ENCODE measurements around the gene LYST. TPM values are rescaled to one million over a fixed set of nuclear protein-coding genes. Genes with fewer than 3 reads are reported as not detected.

The LYST gene
- polyA plus RNA-seq, 3 donors: 46.3 to 128 (median 67.9) TPM

- Histone ChIP-seq H3K9ac (ENCODE audit: insufficient read depth, low read length, poor library complexity, severe bottlenecking) (peak overlapping the region; percentile 96), H3K79me2 (ENCODE audit: insufficient read depth, low read length) (peaks cover 92% of the 10 kb centered on the region), H3K4me2 (replicated peaks; ENCODE audit: extremely low read depth, low read length, poor library complexity, severe bottlenecking) (peak overlapping the region; percentile 93), H3K4me1 (ENCODE audit: control insufficient read depth in 1 of 2, insufficient read depth in 2 of 2, low read length in 2 of 2) (peaks cover 72 to 81% of the 10 kb centered on the region in 2 donors), H3K36me3 (replicated peaks in 1 of 2; ENCODE audit: control insufficient read depth in 1 of 2, insufficient read depth in 2 of 2, low read length in 2 of 2) (peaks cover 0 to 9% of the 10 kb centered on the region in 2 donors), H3K9me3 (replicated peaks in 1 of 2; ENCODE audit: control insufficient read depth in 1 of 2, insufficient read depth in 1 of 2, low read length in 2 of 2) (no peaks in the 10 kb centered on the region), H3K27me3 (ENCODE audit: control insufficient read depth in 2 of 2, insufficient read depth in 2 of 2, low read length in 2 of 2) (no peaks in the 10 kb centered on the region), H3K4me3 (replicated peaks in 1 of 3; ENCODE audit: low read depth in 2 of 3, low read length in 3 of 3) (peak overlapping the region; percentile 86 to 99 (median 93)), H2AFZ (ENCODE audit: insufficient read depth, low read depth, low read length, poor library complexity, severe bottlenecking) (no peak overlapping the region), H3K27ac (ENCODE audit: low read depth in 1 of 2, low read length in 2 of 2) (peak overlapping the region; percentile 84 to 98), H4K20me1 (ENCODE audit: insufficient read depth, low read length) (peaks cover 24% of the 10 kb centered on the region)
- H3K27me3 Mint-ChIP-seq (ENCODE audit: low read depth in 3 of 3): no peaks in the 10 kb centered on the region
- DNase-seq: peak in 1 of 3 donors; percentile 52
- H3K4me1 Mint-ChIP-seq: peaks cover 48% of the 10 kb centered on the region
- no peaks in the 10 kb centered on the region for H3K9me3 Mint-ChIP-seq
- intact Hi-C loops (cut with micrococcal nuclease): loop anchor here in 1 of 2 donors (2.0 kb wide), 1 partner anchor 107 kb away; no protein-coding TSS in a partner anchor
- no peak for TF ChIP-seq CTCF (IDR thresholded peaks at IDR 0.05)
- H3K36me3 Mint-ChIP-seq: peaks cover 18 to 25% of the 10 kb centered on the region in 2 donors
- H3K4me3 Mint-ChIP-seq: peak overlapping the region; percentile 83 to 98
- H3K27ac Mint-ChIP-seq: peak overlapping the region in 5 of 7 donors; percentile 87 to 97 (median 95)
- 38% methylated on average over 3 of the region's 4 CpGs for WGBS (ENCODE audit: insufficient coverage)
These were observed 3.0 kb downstream of the LYST start for GRCh38 chr1:235863699-235864093.

- peaks cover 46% of the 10 kb centered on the region for H3K4me1 Mint-ChIP-seq
- no peak for DNase-seq
- peaks cover 42% of the 10 kb centered on the region for H4K20me1 ChIP-seq (ENCODE audit: insufficient read depth, low read length)
- peaks cover 77 to 84% of the 10 kb centered on the region in 2 donors for H3K4me1 ChIP-seq (ENCODE audit: control insufficient read depth in 1 of 2, insufficient read depth in 2 of 2, low read length in 2 of 2)
- no peak overlapping the region for H2AFZ ChIP-seq (ENCODE audit: insufficient read depth, low read depth, low read length, poor library complexity, severe bottlenecking)
- H3K36me3 ChIP-seq (replicated peaks in 1 of 2; ENCODE audit: control insufficient read depth in 1 of 2, insufficient read depth in 2 of 2, low read length in 2 of 2): peaks cover 5 to 9% of the 10 kb centered on the region in 2 donors
- peak overlapping the region; percentile 83 to 98 for H3K4me3 Mint-ChIP-seq
- peaks cover 99% of the 10 kb centered on the region for H3K79me2 ChIP-seq (ENCODE audit: insufficient read depth, low read length)
- TF ChIP-seq CTCF (IDR thresholded peaks at IDR 0.05): no peak
- H3K27ac Mint-ChIP-seq: peak overlapping the region in 5 of 7 donors; percentile 87 to 97 (median 95)
- peak overlapping the region; percentile 43 to 98 for H3K27ac ChIP-seq (ENCODE audit: low read depth in 1 of 2, low read length in 2 of 2)
- H3K9me3 ChIP-seq (replicated peaks in 1 of 2; ENCODE audit: control insufficient read depth in 1 of 2, insufficient read depth in 1 of 2, low read length in 2 of 2): no peaks in the 10 kb centered on the region
- H3K27me3 Mint-ChIP-seq (ENCODE audit: low read depth in 3 of 3): no peaks in the 10 kb centered on the region
- peak overlapping the region; percentile 93 for H3K4me2 ChIP-seq (replicated peaks; ENCODE audit: extremely low read depth, low read length, poor library complexity, severe bottlenecking)
- intact Hi-C loops (cut with micrococcal nuclease): no loop called here
- peaks cover 23 to 27% of the 10 kb centered on the region in 2 donors for H3K36me3 Mint-ChIP-seq
- no peaks in the 10 kb centered on the region for H3K9me3 Mint-ChIP-seq
- H3K27me3 ChIP-seq (ENCODE audit: control insufficient read depth in 2 of 2, insufficient read depth in 2 of 2, low read length in 2 of 2): no peaks in the 10 kb centered on the region
- H3K9ac ChIP-seq (ENCODE audit: insufficient read depth, low read length, poor library complexity, severe bottlenecking): no peak overlapping the region
- peak overlapping the region in 1 of 3 experiments; percentile 99 for H3K4me3 ChIP-seq (replicated peaks in 1 of 3; ENCODE audit: low read depth in 2 of 3, low read length in 3 of 3)
These were observed 4.8 kb downstream of the LYST start for GRCh38 chr1:235861857-235862256.

All from CD14-positive monocyte (primary cell).